Measurements from ENCODE around the gene MRM1.

MRM1 gene

GRCh38 chr17:36616061-36617029 lies 15.0 kb downstream of the MRM1 start:
- TF ChIP-seq CTCF (IDR thresholded peaks at IDR 0.05; ENCODE audit: low read depth, low read length, missing control alignments) = no peak
- no peak for DNase-seq (ENCODE audit: extremely low read depth, low read depth)
- no peak overlapping the region for H3K4me3 ChIP-seq (replicated peaks; ENCODE audit: low read depth, low read length)

GRCh38 chr17:36617773-36618172 lies 16.4 kb downstream of the MRM1 start:
- no peak for TF ChIP-seq CTCF (IDR thresholded peaks at IDR 0.05; ENCODE audit: low read depth, low read length, missing control alignments)

GRCh38 chr17:36623281-36623680 lies 21.9 kb downstream of the MRM1 start:
- no peak for TF ChIP-seq CTCF (IDR thresholded peaks at IDR 0.05; ENCODE audit: low read depth, low read length, missing control alignments)
- H3K4me3 ChIP-seq (replicated peaks; ENCODE audit: low read depth, low read length) = no peak overlapping the region
- DNase-seq (ENCODE audit: extremely low read depth, low read depth) = no peak

More at GRCh38 chr17:36617773-36618172, 16.4 kb downstream of the MRM1 start:
- DNase-seq (ENCODE audit: extremely low read depth, low read depth) = no peak
- H3K4me3 ChIP-seq (replicated peaks; ENCODE audit: low read depth, low read length) = no peak overlapping the region

GRCh38 chr17:36625188-36625587 lies 23.8 kb downstream of the MRM1 start:
- DNase-seq (ENCODE audit: extremely low read depth, low read depth) = no peak
- TF ChIP-seq CTCF (IDR thresholded peaks at IDR 0.05; ENCODE audit: low read depth, low read length, missing control alignments) = no peak
- no peak overlapping the region for H3K4me3 ChIP-seq (replicated peaks; ENCODE audit: low read depth, low read length)

GRCh38 chr17:36627101-36627500 lies 25.7 kb downstream of the MRM1 start:
- no peak for TF ChIP-seq CTCF (IDR thresholded peaks at IDR 0.05; ENCODE audit: low read depth, low read length, missing control alignments)
- DNase-seq (ENCODE audit: extremely low read depth, low read depth) = no peak
- no peak overlapping the region for H3K4me3 ChIP-seq (replicated peaks; ENCODE audit: low read depth, low read length)

- H3K4me3 ChIP-seq (replicated peaks; ENCODE audit: low read depth, low read length) = no peak overlapping the region
- TF ChIP-seq CTCF (IDR thresholded peaks at IDR 0.05; ENCODE audit: low read depth, low read length, missing control alignments) = no peak
- no peak for DNase-seq (ENCODE audit: extremely low read depth, low read depth)
These were observed 27.2 kb downstream of the MRM1 start for GRCh38 chr17:36628576-36628975.
